Neural cell (in vitro differentiated cells): ENCODE measurements around the gene LCAT. TPM values are rescaled to one million over a fixed set of nuclear protein-coding genes. Genes with fewer than 3 reads are reported as not detected.

Experiments
- H2AFZ ChIP-seq: fragments of 200-600, 300-800 bp; sonication (generic), shearing (Covaris generic); 2 replicates; pipeline ENCODE4 v1.6.0; 2014; ENCODE audit warnings: low read depth, mild to moderate bottlenecking, antibody characterized with exemption, low read length, moderate library complexity
- H3F3A ChIP-seq: fragments of 200-600 bp; shearing (Covaris generic); 2 replicates; pipeline ENCODE4 v1.6.1; 2016; ENCODE audit warnings: mild to moderate bottlenecking, moderate library complexity, mixed read lengths, antibody characterized with exemption, low read length; ENCODE audit not compliant: insufficient read depth, poor library complexity, severe bottlenecking
- H3K27ac ChIP-seq: fragments of 200-600, 300-800 bp; sonication (generic), shearing (Covaris generic); 2 replicates; pipeline ENCODE4 v1.5.1; 2014; ENCODE audit warnings: mild to moderate bottlenecking, low read length, moderate library complexity
- H3K27me3 ChIP-seq: fragments of 300-800, 200-600 bp; sonication (generic), shearing (Covaris generic); 2 replicates; pipeline ENCODE4 v1.6.0; 2014; ENCODE audit warnings: mild to moderate bottlenecking, low read depth, low read length, moderate library complexity; ENCODE audit not compliant: insufficient read depth
- H3K36me3 ChIP-seq: fragments of 300-800, 200-600 bp; sonication (generic), shearing (Covaris generic); 2 replicates; pipeline ENCODE4 v1.5.1; 2014; ENCODE audit warnings: mild to moderate bottlenecking, antibody characterized with exemption, low read length, moderate library complexity; ENCODE audit not compliant: insufficient read depth
- H3K4me2 ChIP-seq: fragments of 300-800, 200-600 bp; sonication (generic), shearing (Covaris generic); 2 replicates; pipeline ENCODE4 v1.6.0; 2014; ENCODE audit warnings: mild to moderate bottlenecking, low read length
- H3K4me3 ChIP-seq: fragments of 300-800, 200-600 bp; sonication (generic), shearing (Covaris generic); 2 replicates; pipeline ENCODE4 v1.5.1; 2014; ENCODE audit warnings: mild to moderate bottlenecking, low read length, moderate library complexity
- H3K79me2 ChIP-seq: fragments of 200-600 bp; shearing (Covaris generic); replicated peaks from 2 replicates; pipeline ENCODE4 v1.6.0; 2014; ENCODE audit warnings: mild to moderate bottlenecking, low read length, moderate library complexity; ENCODE audit not compliant: insufficient read depth
- H3K9ac ChIP-seq: fragments of 300-800, 200-600 bp; sonication (generic), shearing (Covaris generic); 2 replicates; pipeline ENCODE4 v1.6.1; 2016; ENCODE audit warnings: mild to moderate bottlenecking, low read length, mixed read lengths
- H3K9me2 ChIP-seq: fragments of 200-600 bp; shearing (Covaris generic); 2 replicates; pipeline ENCODE4 v1.6.1; 2016; ENCODE audit warnings: mild to moderate bottlenecking, low read length, mixed read lengths; ENCODE audit not compliant: insufficient read depth
- H3K9me3 ChIP-seq: fragments of 200-600, 300-800 bp; sonication (generic), shearing (Covaris generic); 2 replicates; pipeline ENCODE4 v1.6.1; 2016; ENCODE audit warnings: mild to moderate bottlenecking, mixed run types, low read length, moderate library complexity, mixed read lengths
- H4K20me1 ChIP-seq: fragments of 200-600 bp; shearing (Covaris generic); 2 replicates; pipeline ENCODE4 v1.6.1; 2016; ENCODE audit warnings: mild to moderate bottlenecking, mixed run types; ENCODE audit not compliant: insufficient read depth
- EP300 ChIP-seq: fragments of 450-650 bp; conservative IDR thresholded peaks from 2 replicates; pipeline ENCODE4 v1.6.1; 2014; ENCODE audit warnings: antibody characterized with exemption, mild to moderate bottlenecking, moderate library complexity; ENCODE audit not compliant: poor library complexity, severe bottlenecking
- EZH2 ChIP-seq: fragments of 200-600, 300-800 bp; shearing (Covaris generic), sonication (generic); IDR thresholded peaks from 2 replicates; pipeline ENCODE4 v1.6.1; 2014; ENCODE audit warnings: antibody characterized with exemption, low read length, borderline replicate concordance, mild to moderate bottlenecking; ENCODE audit not compliant: insufficient read depth, poor library complexity, severe bottlenecking
- MXI1 ChIP-seq: fragments of 450-650 bp; conservative IDR thresholded peaks from 2 replicates; pipeline ENCODE4 v1.6.1; 2014; ENCODE audit warnings: antibody characterized with exemption, mild to moderate bottlenecking; ENCODE audit not compliant: poor library complexity, severe bottlenecking
- POLR2AphosphoS5 ChIP-seq: IDR thresholded peaks from 2 replicates; pipeline ENCODE4 v1.6.1; 2012
- RAD21 ChIP-seq: fragments of 450-650 bp; conservative IDR thresholded peaks from 2 replicates; pipeline ENCODE4 v1.6.1; 2014; ENCODE audit warnings: antibody characterized with exemption, mild to moderate bottlenecking, moderate library complexity
- SMC3 ChIP-seq: fragments of 450-650 bp; conservative IDR thresholded peaks from 2 replicates; pipeline ENCODE4 v1.6.1; 2014; ENCODE audit warnings: antibody characterized with exemption, mild to moderate bottlenecking, moderate library complexity; ENCODE audit not compliant: poor library complexity
- TAF1 ChIP-seq: IDR thresholded peaks from 2 replicates; pipeline ENCODE4 v1.6.1; 2012; ENCODE audit warnings: low read depth
- polyA plus RNA-seq: library from polyadenylated mRNA; depleted of rRNA; stranded (reverse); fragments of >200 nt; gene quantifications from 2 replicates; pipeline ENCODE4 v1.2.3, GENCODE V29; 2014
- TF ChIP-seq, protein P1 (sequence below): fragments of 450-650 bp; IDR thresholded peaks from 2 replicates; pipeline ENCODE4 v1.5.1; 2014; ENCODE audit warnings: antibody characterized with exemption, mild to moderate bottlenecking, moderate library complexity; ENCODE audit not compliant: poor library complexity, severe bottlenecking
- TF ChIP-seq, protein P2 (sequence below): IDR thresholded peaks from 2 replicates; pipeline ENCODE4 v1.6.1; 2012; ENCODE audit warnings: borderline replicate concordance

Gene LCAT
- polyA plus RNA-seq, 1 donor from 2014 or later = 0.32 TPM

DNA sequence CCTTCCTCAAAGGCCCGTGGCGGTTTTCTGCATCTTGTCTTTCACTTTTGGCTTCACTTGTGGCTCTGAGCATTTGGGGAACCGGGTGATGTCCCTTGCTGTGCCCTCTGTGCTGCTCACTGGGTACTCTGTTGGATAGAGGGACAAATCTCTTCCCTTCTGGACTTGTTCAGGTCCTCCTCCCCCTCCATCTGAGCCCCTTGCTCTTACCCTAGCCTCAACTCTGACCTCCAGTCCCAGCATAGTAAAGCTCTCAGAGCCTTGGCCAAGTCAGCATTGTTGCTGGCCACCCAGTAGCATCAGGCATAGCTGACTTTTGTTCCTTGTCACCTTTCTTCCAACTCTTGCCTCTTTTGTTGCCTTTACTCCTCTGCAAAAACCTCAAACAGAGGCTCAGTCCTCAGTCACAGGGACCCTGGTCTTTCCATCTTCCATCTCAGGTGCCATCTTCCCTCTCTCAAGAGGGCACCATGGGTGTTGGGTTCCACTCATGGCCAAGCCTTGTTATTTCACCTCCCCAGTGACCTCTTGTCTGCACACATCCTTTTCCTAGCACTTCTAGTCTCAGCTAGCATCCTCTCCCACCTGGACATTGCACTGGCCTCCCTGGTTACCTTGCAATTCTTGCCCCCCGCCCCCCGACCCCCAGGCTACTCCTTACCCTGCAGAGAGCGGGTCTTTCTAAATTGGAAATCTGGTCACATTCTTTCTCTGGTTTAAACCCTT is 6.9 kb downstream of the LCAT start:
- peak overlapping the region; percentile 74 for H3K27ac ChIP-seq
- H3K79me2 ChIP-seq = no peaks in the 10 kb centered on the region
- H2AFZ ChIP-seq = peak overlapping the region; percentile 42
- no peaks in the 10 kb centered on the region for H3F3A ChIP-seq
- no peaks in the 10 kb centered on the region for H3K36me3 ChIP-seq
- H4K20me1 ChIP-seq = no peaks in the 10 kb centered on the region
- peak overlapping the region; percentile 71 for H3K4me2 ChIP-seq
- no peaks in the 10 kb centered on the region for H3K9me3 ChIP-seq
- H3K9ac ChIP-seq = peak overlapping the region; percentile 87
- H3K4me3 ChIP-seq = peak overlapping the region; percentile 100
- H3K27me3 ChIP-seq = no peaks in the 10 kb centered on the region
- no peaks in the 10 kb centered on the region for H3K9me2 ChIP-seq
- TF ChIP-seq EZH2 = no peak
- TF ChIP-seq SMC3 = no peak
- TF ChIP-seq RAD21 = no peak
- TF ChIP-seq MXI1 = no peak
- TF ChIP-seq EP300 = no peak
- TF ChIP-seq TAF1 = no peak

DNA sequence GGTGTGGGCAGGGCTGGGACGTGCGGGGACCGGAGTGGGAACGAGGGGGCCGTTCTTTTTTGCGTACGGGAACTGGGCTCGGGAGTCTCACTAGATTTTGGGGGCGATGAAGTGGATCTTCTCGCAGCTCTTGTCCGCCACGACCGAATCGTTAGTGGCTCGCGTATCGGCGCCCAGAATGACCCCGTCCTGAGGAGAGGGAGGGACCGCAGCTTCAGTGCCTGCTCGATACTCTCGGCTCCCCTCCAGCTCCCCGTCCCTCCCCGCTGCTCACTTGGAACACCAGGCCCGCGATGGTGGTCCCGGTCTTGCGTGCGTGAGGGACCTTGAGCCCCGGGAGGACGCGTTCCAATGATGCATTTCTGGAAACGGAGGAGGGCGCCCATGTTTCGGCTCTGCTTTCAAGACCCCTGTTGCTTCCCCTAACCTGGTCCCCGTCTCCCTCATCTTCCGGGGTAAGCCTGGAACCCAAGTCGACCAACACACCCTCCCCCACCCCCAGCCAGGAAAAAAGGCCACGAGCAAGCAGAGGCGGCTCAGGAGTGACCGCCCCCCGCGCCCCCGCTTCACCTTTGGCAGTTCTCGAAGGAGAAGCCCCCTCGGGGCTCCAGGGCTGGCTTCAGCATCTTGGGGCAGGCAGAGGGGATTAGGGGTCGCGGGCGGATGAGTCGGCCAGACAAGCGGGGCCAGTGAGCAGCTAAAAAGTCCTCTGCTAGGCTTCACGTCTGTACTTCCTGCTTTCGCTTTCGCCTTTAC is 7.6 kb downstream of the LCAT start, which contains the start of gene PSMB10:
PSMB10 (minus strand) TSS at position 727 of the 756 bp plus-strand sequence; CDS start at position 626, 101 bp downstream.
- Histone ChIP-seq H3K4me3 (peak within 1 kb of the TSS; percentile 100), H3K27me3 (no peaks in the 10 kb centered on the region), H3F3A (no peaks in the 10 kb centered on the region), H3K36me3 (no peaks in the 10 kb centered on the region), H4K20me1 (no peaks in the 10 kb centered on the region), H3K9me3 (no peaks in the 10 kb centered on the region), H3K79me2 (no peaks in the 10 kb centered on the region), H3K9me2 (no peaks in the 10 kb centered on the region), H3K9ac (peak within 1 kb of the TSS; percentile 87), H2AFZ (peak within 1 kb of the TSS; percentile 42), H3K27ac (peak within 1 kb of the TSS; percentile 74), H3K4me2 (peak within 1 kb of the TSS; percentile 71)
- TF ChIP-seq TAF1 = peak; percentile 66
- TF ChIP-seq EP300 = peak; percentile 3
- no peak for TF ChIP-seq POLR2AphosphoS5

DNA sequence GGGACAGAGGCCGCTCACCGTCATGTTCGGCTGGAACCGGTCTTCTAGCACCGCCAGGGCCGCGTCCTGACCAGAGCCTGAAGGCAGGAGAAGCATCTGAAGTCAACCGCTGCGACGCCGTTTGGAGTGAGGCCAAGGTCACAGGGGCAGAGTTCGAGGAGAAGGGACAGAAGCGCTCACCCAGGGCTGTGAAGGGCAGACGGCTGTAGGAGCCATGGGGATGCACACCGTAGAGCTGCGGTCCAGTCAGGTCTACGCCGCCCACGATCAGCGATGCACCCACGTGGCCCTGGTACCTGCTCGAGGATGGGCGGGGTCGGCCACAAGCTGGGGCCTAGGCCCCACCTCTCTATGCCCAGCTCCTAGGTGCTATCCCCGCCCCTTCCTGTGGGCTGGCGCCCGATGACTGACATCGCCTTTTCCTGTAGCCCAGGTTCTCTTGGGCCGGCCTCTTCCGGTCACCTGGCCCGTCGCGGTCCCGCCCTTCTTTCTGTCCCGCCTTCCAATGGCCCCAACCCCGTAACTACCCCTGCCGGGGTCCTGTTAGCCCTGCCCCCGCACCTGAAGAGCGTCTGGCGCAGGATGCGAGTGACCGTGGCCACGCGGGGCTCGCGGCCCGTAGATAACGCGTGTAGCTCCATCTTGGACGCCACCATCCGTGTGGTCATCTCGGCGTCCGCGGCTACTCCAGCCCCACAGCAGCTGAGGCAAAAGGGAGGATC is 8.4 kb downstream of the LCAT start:
- H3K27ac ChIP-seq = peak overlapping the region; percentile 74
- peak overlapping the region; percentile 52 for H2AFZ ChIP-seq
- H3K4me2 ChIP-seq = peak overlapping the region; percentile 88
- no peaks in the 10 kb centered on the region for H4K20me1 ChIP-seq
- no peaks in the 10 kb centered on the region for H3F3A ChIP-seq
- H3K4me3 ChIP-seq = peak overlapping the region; percentile 100
- H3K36me3 ChIP-seq = no peaks in the 10 kb centered on the region
- no peaks in the 10 kb centered on the region for H3K79me2 ChIP-seq
- no peaks in the 10 kb centered on the region for H3K27me3 ChIP-seq
- H3K9ac ChIP-seq = peak overlapping the region; percentile 87
- no peaks in the 10 kb centered on the region for H3K9me3 ChIP-seq
- TF ChIP-seq POLR2AphosphoS5 (peak; percentile 87), EP300 (no peak), MXI1 (peak; percentile 98), RAD21 (no peak), EZH2 (no peak), TAF1 (peak; percentile 84), SMC3 (no peak)
- TF ChIP-seq, protein P1, sequence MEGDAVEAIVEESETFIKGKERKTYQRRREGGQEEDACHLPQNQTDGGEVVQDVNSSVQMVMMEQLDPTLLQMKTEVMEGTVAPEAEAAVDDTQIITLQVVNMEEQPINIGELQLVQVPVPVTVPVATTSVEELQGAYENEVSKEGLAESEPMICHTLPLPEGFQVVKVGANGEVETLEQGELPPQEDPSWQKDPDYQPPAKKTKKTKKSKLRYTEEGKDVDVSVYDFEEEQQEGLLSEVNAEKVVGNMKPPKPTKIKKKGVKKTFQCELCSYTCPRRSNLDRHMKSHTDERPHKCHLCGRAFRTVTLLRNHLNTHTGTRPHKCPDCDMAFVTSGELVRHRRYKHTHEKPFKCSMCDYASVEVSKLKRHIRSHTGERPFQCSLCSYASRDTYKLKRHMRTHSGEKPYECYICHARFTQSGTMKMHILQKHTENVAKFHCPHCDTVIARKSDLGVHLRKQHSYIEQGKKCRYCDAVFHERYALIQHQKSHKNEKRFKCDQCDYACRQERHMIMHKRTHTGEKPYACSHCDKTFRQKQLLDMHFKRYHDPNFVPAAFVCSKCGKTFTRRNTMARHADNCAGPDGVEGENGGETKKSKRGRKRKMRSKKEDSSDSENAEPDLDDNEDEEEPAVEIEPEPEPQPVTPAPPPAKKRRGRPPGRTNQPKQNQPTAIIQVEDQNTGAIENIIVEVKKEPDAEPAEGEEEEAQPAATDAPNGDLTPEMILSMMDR = no peak
- TF ChIP-seq, protein P2, sequence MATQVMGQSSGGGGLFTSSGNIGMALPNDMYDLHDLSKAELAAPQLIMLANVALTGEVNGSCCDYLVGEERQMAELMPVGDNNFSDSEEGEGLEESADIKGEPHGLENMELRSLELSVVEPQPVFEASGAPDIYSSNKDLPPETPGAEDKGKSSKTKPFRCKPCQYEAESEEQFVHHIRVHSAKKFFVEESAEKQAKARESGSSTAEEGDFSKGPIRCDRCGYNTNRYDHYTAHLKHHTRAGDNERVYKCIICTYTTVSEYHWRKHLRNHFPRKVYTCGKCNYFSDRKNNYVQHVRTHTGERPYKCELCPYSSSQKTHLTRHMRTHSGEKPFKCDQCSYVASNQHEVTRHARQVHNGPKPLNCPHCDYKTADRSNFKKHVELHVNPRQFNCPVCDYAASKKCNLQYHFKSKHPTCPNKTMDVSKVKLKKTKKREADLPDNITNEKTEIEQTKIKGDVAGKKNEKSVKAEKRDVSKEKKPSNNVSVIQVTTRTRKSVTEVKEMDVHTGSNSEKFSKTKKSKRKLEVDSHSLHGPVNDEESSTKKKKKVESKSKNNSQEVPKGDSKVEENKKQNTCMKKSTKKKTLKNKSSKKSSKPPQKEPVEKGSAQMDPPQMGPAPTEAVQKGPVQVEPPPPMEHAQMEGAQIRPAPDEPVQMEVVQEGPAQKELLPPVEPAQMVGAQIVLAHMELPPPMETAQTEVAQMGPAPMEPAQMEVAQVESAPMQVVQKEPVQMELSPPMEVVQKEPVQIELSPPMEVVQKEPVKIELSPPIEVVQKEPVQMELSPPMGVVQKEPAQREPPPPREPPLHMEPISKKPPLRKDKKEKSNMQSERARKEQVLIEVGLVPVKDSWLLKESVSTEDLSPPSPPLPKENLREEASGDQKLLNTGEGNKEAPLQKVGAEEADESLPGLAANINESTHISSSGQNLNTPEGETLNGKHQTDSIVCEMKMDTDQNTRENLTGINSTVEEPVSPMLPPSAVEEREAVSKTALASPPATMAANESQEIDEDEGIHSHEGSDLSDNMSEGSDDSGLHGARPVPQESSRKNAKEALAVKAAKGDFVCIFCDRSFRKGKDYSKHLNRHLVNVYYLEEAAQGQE = peak; percentile 66
- no peaks in the 10 kb centered on the region for H3K9me2 ChIP-seq
